Measurements from ENCODE around the gene KCTD3.
A peak's percentile ranks its signal among the peaks of the same experiment; 100 is the strongest.

The KCTD3 gene

GRCh38 chr1:215566556-215567490 lies at the start of gene KCTD3:
TSS of gene KCTD3 (plus strand) at chr1:215567304. CDS start at chr1:215567686, 382 bp downstream.
- DNase-seq (ENCODE audit: low spot score) = peak; percentile 87

- peak; percentile 37 for DNase-seq (ENCODE audit: low spot score)
Observed at GRCh38 chr1:215517441-215517891, 49.6 kb upstream of the KCTD3 start.

- no peak for DNase-seq (ENCODE audit: low spot score)
Observed at GRCh38 chr1:215518594-215518993, 48.5 kb upstream of the KCTD3 start.

- DNase-seq (ENCODE audit: low spot score) = no peak
Observed at GRCh38 chr1:215521279-215521678, 45.8 kb upstream of the KCTD3 start.

GRCh38 chr1:215523128-215523861 lies 43.8 kb upstream of the KCTD3 start:
- no peak for DNase-seq (ENCODE audit: low spot score)

- DNase-seq (ENCODE audit: low spot score) = no peak
Observed at GRCh38 chr1:215523906-215524305, 43.2 kb upstream of the KCTD3 start.

GRCh38 chr1:215526147-215526845 lies 40.8 kb upstream of the KCTD3 start:
- DNase-seq (ENCODE audit: low spot score) = peak; percentile 44

GRCh38 chr1:215526846-215527151 lies 40.3 kb upstream of the KCTD3 start:
- no peak for DNase-seq (ENCODE audit: low spot score)

- DNase-seq (ENCODE audit: low spot score) = no peak
Observed at GRCh38 chr1:215529111-215529510, 38.0 kb upstream of the KCTD3 start.

- no peak for DNase-seq (ENCODE audit: low spot score)
Observed at GRCh38 chr1:215529571-215529970, 37.5 kb upstream of the KCTD3 start.

GRCh38 chr1:215530401-215530984 lies 36.6 kb upstream of the KCTD3 start:
- no peak for DNase-seq (ENCODE audit: low spot score)

GRCh38 chr1:215539803-215540570 lies 27.1 kb upstream of the KCTD3 start:
- peak; percentile 65 for DNase-seq (ENCODE audit: low spot score)

GRCh38 chr1:215542301-215542700 lies 24.8 kb upstream of the KCTD3 start:
- no peak for DNase-seq (ENCODE audit: low spot score)

GRCh38 chr1:215543191-215543606 lies 23.9 kb upstream of the KCTD3 start:
- DNase-seq (ENCODE audit: low spot score) = no peak

- DNase-seq (ENCODE audit: low spot score) = no peak
Observed at GRCh38 chr1:215543806-215544205, 23.3 kb upstream of the KCTD3 start.

GRCh38 chr1:215544566-215544965 lies 22.5 kb upstream of the KCTD3 start:
- DNase-seq (ENCODE audit: low spot score) = no peak

GRCh38 chr1:215545096-215545495 lies 22.0 kb upstream of the KCTD3 start:
- DNase-seq (ENCODE audit: low spot score) = no peak

- DNase-seq (ENCODE audit: low spot score) = no peak
Observed at GRCh38 chr1:215547011-215547410, 20.1 kb upstream of the KCTD3 start.

- no peak for DNase-seq (ENCODE audit: low spot score)
Observed at GRCh38 chr1:215551806-215552205, 15.3 kb upstream of the KCTD3 start.

GRCh38 chr1:215554865-215555264 lies 12.2 kb upstream of the KCTD3 start:
- no peak for DNase-seq (ENCODE audit: low spot score)

- no peak for DNase-seq (ENCODE audit: low spot score)
Observed at GRCh38 chr1:215555531-215555930, 11.6 kb upstream of the KCTD3 start.

Measured in D341Med (cell line).